NCI-H748 (cell line): ENCODE measurements around the gene ZG16B.

Experiments
- DNase-seq: peaks from one replicate; lab custom pipeline; 2025; ENCODE audit not compliant: unreplicated experiment; lab: John Stamatoyannopoulos, UW

Gene ZG16B

DNA sequence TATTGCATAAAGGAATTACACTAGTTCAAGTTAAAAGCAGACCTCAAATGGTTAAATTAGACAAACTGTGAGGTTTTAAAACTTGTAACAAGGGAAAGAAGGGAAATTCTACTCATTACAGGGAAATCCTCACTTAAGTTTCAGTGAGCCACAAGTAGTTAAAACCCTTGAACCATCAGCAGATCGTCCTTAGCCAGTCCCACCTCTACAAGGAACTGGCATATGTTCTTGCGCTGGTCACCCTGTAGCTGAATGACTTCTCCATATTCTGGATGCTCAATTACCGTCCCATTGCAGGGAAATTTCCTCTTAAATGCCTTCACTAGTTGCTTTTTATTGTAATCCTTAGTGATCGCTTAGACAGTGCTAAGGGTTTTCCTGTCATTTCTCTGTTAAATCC is 7.6 kb upstream of the ZG16B start:
- no peak for DNase-seq

DNA sequence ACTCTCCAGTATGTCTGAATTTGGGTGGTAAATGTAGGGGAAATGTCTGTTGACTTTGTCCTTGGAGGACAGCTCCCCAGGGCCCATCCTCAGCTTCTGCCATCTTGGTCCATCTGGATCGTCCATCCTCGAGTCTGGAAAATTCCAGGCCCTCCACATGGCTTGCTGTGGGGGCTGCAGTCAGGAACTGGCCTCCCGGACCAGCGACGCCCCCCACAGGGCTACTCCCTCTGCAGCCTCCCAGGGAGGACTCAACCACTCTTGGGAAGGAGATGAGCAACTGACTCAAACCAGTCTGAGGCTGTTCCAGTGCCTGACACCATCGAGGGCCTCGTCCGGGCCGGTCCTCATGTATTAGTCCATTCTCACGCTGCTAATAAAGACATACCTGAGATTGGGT is 5.5 kb upstream of the ZG16B start:
- no peak for DNase-seq

DNA sequence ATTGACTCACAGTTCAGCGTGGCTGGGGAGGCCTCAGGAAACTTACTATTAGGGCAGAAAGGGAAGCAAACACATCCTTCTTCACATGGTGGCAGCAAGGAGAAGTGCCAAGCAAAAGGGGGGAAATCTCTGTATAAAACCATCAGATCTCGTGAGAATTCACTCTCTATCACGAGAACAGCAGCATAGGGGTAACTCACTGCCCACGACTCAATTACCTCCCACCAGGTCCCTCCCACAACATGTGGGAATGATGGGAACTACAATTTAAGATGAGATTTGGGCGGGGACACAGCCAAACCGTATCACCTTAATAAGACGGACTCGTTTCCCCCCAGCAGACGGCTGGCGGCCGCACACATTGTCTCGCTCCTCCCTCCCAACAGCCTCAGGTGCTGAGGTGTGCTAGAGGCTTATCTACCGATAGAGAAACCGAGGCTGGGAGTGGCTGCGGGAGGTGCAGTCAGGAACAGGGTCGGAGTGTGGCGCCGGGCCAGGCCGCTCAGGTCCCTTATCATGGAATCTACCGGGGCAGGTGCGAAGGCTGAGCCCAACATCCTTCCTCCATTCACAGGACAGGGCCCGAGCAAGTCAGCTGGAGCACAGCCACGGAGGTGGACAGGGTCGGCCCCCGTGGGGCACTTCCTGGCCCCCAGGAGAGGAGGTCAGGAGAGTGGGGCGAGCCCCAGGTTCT is 4.9 kb upstream of the ZG16B start:
- DNase-seq = no peak

DNA sequence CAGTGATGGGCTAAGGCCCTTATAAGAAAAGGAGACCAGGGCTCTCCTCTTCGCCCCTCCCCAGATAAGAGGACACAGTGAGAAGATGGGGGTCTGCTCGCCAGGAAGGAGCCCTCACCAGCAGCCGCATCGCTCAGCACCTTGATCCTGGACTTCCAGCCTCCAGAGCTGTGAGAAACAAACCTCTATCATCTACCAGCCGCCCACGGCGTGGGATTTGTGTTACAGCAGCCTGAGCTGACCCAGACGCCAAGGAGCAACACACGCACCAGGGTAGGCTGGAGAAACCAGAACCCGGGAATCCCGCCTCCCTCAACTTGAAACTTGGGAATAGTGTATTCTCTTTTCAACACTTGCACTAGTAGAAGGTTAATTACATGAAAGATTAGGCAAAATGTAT is 4.2 kb upstream of the ZG16B start:
- DNase-seq = no peak

DNA sequence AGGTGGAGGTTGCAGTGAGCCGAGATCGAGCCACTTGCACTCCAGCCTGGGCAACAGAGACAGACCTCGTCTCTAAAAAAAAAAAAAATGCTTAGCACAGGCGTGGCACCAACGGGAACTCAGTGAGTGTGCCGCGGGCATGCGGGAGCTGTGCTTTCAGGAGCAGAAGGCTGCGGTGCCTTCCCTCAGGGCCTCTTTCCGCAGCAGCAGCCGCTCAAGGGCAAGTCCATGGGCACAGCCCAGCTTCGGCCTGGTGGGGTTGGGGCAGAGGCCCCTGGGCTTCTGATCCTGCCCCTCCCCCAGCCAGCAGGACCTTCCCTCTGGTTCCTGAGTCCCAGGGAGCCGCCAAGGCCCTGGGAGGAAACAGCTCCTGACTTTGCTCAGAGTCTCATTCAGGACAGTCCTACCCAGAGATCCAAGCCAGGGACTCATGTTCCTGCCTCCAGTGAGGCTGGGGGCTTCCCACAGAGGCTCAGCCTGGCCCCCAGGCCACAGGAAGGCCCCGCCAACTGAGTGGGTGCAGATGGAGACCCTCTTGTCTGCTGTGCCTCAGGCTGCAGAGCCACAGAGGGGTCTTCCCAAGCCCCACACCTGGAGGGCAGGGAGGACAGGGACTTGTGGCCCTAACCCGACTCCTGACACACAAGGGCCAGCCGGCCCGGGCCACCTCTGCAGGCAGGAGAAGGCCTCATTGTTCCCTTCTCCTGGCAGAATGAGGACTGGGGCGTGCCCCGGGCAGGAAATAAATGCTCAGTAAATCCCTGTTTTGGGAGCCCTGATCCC is 3.3 kb upstream of the ZG16B start:
- no peak for DNase-seq

DNA sequence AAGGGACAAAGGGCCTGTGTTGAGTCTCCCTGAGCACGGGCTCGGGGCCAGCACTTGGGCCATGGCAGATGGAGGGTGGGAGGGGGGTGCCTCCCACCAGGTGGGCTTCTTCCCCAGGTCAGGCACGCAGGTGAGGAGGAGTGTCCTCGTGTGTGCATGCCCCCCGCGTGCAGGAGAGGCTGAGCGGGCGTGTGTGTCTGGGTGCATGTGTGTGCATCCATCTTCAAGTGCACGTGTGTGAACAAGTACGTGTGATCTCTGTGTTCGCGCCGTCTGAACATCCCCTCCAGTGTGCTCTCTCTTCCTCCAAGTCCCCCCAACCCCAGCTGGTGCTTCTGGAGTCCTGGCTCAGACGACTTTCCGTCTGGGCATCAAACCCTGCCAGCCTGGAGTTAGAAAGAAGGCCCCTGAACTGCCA is 2.7 kb upstream of the ZG16B start:
- no peak for DNase-seq

DNA sequence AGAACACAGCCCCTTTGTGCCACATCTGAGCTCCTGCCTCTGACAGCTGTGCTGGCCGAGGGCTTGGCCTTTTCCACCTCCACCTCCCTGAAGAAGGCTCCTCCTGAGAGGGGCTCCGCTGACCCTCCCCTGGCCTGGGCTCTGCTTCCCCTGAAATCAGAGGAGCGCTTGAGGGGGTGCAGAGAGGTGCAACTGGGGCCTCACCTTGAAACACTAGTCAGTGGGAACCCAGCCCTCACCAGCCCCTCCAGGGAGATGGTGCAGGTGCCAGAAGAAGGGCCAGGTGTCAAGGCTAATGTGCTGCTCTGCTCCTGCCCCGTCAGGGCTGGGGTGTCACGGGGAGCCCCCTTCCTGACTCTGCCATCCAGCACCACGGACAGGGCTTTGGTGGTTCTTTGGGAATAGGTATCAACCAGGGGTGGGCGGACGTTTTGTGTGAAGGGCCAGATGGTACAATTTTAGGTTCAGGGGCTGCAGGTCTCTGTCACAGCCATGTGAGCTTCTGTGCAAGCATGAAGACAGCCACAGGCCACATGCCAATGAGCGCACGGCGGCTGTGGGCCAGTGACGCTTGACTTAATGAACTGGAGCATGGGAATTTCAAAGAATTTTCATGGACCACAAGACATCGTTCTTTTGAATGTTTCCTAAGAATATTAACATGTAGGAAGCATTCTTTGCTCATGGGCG is 2.1 kb upstream of the ZG16B start:
- DNase-seq = no peak

DNA sequence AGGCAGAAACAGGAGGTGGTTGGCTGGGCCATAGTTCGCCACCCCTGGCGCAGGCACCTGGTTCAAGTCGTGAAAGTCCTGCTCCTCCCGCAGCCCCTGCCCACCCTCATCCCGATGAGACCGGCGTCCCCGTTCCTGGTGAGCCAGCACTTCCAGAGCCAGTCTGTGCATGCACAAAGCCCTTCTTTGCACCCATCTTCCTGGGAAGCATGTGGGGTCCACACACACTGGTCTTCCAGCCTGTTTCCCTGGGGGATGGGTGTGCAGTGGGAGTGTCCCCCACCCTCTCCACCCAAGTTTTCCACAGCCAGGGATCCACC is 1.6 kb upstream of the ZG16B start:
- no peak for DNase-seq

DNA sequence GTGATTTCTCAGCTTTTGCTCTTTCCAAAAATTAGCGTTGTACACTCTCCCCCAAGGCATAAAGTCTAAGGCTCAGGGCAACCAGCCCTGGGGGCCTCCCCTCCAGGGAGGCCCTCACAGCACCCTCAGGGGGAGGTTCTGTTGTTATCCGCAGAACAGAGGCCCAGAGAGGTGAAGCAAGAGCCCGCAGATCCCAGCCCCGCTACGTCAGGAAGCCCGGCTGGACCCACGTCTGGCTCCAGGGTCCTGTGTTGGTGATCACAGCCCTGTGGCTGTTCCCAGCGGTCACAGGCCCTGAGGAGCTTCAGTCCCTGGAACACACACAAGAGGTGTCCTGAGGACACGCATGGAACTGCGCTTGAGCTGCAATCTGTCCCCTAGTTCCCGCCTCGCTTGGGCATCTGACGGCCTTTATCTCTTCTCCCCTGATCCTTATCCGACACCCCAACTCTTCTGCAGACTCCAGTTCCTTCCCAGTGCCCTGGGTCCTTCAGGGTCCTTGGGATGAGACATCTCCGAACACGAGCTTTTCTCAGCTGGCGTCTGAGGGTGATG is 1.1 kb upstream of the ZG16B start:
- no peak for DNase-seq

DNA sequence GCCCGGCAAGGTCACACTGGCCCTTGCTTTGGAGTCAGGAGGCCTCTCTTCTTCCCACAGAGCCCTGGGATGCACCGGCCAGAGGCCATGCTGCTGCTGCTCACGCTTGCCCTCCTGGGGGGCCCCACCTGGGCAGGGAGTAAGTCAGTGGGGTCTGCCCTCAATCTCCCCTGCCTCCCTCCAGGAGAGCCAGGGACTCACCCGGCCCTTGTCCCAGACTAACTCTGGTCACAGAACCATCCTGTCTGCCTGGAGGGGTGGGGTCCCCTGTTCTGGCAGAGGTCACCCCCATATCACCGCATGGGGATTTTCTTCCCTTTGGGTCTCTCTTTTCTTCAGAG is 222 bp downstream of the ZG16B start:
- no peak for DNase-seq

DNA sequence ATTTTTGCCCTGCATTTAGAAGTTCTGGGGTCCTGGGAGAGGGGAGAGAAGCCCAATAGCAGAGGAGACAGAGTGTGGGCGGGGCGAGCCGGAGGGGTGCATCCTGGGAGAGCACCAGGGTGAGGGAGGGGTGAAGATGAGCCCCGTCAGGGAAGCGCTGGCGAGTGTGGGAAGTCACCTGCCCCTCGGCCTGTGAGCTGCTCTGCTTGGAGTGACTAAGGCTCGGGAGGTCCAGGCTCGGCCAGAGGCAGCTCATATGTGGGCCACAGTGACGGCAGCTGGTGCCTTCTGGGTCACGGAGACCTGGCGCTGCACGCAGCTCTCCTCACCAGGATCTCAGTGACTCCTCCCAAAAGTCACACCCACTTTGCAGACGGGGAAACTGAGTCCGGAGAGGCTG is 1.1 kb downstream of the ZG16B start:
- no peak for DNase-seq

DNA sequence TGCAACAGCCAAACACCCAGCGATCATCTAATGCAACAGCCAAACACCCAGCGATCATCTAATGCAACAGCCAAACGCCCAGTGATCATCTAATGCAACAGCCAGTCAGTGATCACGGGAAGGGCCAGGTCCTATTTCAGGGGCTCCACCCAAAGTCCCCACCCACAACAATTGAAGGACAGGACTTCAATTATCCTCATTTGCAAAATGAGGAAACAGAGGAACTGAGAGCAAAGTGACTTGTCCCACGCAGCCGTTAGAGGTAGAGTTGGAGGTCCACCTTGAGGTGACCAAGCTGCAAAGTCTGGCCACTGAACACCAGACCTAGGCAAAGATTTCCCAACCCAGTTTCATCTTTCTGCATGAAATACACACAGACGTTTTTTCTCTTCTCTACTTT is 3.7 kb downstream of the ZG16B start:
- DNase-seq = no peak

DNA sequence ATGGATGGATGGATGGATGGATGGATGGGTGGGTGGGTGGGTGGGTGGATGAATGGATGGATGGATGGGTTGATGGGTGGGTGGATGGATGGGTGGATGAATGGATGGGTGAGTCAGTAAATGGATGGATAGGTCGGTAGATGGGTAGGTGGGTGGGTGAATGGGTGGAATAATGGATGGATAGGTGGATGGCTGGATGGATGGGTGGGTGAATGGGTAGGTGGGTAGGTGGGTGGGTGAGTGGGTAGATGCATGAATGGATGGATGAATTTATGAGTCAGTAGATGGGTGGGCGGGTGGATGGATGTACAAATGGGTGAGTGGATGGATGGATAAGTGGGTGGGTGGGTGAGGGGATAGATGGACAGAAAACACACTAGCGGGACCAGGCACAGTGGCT is 4.9 kb downstream of the ZG16B start:
- no peak for DNase-seq

DNA sequence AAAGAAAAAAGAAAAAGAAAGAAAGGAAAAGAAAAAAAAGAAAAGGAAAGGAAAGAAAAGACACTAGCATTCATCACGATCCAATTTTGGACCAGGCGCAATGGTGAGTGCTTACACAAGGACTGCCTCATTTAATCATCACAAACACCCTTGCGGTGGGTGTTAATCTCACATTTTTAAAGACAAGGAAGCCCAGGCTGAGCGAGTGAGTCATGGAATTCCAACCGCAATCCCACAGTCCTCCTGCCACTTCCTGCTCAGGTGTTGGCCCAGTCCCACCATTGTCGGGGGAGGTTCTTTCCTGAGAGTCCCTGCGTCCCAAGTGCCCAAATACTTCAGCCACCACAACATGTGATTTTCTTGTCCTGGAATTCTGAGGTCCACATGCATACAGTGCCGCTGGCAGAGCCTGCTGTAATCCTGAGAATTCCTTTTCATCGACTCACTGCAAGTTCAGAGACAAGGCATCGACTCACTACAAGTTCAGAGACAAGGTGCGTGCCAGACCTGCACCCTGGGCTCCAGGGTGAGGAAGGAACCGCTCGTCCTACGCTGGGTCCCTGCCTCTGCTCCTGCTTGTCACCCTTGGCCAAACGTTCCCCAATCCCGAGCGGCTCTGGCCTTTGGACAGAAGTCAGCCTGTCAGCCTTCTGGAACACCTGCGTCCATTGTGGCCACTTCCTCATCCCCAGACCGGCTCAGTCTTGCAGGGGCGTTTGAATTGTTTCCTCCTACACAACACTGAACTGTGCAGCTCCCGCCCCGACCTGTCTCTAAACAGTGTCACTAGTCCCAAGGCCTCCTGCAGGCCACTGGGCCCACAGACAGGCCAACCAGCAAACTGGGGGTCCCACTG is 5.8 kb downstream of the ZG16B start:
- DNase-seq = no peak

DNA sequence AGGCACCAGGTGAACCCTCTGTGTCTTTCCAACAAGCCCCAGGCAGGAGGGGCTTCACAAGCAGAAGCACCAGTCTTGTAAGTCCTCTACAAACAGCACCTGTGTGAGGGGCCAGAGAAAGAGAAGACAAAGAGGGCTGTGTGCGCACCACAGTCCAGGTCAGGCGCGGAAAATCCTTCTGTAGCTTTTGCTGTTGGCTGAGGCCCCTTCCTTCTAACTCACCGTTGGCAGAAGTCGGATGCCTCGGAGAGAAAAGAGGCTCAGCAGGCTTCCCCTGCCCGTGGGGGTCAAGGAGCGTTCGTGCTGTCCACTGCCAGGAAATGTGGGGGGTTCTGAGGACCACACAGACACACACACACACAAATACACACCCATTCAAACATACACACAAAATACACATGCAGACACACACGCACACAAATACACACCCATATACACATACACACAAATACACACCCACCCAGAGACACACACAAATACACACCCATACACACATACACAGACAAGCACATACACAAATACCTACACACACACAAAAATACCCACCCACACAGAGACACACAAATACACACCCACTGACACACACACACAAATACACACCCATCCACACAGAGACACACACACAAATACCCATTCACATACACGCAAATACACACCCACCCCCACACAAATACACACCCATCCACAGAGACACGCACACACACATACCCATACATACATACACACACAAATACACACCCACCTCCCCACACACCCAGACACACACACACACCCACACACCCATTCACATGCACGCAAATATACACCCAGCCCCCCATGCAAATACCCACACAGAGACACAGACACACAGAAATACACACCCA is 6.8 kb downstream of the ZG16B start:
- DNase-seq = no peak

DNA sequence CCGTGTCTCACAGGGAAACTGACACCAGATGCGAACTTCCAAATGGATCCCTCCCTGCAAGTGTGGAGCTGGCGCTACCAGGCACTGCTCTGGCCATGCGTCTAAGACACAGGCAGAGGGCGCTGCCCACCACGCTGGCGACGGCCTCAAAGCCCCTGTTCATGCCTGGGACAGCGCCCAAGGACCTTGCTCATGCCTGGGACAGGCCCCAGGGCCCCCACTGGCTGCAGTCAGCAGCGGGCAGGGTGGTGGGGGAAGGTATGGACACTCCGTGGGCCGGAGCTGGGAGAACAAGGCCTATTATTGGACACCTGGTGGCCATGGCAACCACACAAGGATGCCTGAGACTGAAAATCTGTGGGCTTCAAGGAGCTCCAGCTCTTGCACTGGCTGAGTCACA is 8.8 kb downstream of the ZG16B start:
- peak; percentile 51 for DNase-seq

DNA sequence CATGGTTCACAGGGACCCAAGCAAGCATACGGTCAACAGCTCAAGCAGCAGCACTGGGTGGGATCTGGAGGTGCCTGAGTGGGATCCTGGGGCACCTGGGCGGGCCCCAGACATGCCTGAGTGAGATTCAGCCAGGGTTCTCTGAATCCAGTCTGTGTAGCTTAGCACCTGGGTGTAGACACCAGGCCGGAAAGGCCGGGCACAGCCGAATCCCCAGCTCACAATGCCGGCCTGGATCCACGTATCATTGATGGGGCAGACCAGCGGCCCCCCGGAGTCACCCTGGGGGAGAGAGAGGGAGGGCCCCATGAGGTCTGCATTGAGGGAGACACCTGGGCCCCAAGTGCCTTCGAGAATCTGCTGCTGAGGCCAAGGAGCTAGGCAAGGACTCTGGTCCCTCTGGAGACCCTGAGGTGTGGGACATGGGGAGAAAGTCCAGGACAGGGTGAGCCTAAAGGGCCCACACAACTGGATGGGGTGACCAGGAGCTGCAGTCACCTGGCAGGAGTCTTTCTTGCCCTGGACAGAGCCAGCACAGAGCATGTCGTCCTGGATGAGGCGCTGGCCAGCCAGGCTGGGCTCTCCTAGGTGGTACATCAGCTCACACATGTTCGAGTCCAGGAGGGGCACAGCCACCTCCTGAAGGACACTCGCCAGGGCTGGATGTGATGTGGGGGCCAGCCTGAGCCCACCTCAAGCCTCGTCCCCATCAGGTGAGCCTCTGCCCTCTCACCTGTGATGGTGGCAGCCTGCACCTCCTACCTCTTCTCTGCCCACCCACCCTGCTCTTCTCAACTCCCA is 9.7 kb downstream of the ZG16B start:
- no peak for DNase-seq

DNA sequence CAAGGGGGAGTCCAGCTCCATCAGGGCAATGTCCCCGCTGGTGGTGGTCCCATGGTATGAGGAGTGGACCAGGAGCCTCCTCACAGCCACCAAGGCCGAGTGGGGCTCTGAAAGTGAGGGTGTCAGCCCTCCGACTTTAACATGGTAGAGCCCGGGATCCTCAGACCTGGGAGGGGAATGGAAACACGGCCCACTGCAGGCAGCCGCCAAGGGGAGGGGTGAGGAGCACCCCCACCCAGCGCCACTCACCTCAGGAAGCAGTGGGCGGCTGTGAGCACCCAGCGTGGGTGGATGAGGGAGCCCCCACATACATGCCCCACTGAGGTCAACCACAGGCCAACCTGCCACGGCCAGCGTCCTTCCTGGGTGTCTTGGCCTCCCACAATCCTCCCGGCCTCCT is 10.8 kb downstream of the ZG16B start:
- no peak for DNase-seq

DNA sequence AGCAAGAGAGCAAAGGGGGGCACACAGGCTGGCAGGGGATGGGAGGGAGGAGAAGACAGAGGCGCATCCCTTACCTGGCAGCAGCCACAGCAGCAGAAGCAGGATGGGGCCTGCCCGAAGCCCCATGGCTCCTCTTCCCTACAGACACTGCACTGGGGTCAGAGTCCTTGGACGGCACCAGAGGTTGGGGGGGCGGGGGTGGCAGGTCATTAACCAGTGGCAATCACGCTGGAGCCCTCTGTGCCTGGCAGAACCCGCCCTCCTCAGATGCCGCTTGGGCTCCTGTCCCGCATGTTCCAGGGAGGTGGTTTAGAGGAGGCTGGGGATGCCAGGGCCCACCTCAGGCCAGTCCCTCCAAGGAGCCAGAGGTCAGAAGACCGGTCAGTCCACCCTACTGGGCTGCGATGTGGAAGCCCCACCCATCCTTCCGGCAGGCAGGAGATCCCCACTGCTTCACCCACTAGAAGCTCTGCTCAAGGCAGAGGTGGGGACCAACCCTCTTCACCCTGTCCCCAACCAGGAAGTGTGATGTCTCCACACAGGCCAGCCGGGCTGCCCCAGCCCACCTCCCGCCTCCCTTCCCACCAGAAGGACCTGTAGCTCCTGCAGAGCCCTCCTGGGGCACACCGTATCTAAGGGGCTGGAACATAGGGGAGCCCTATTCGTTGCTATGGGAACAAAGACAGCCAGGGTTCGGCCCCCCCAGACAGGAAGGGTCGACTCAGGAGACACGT is 11.7 kb downstream of the ZG16B start:
- no peak for DNase-seq
